GM12874 (cell line): Measurements from ENCODE around the gene CORO7.

ENCODE experiments used
- CTCF ChIP-seq: IDR thresholded peaks from 2 replicates; pipeline ENCODE4 v1.5.1; 2011; ENCODE audit warnings: low read depth, mild to moderate bottlenecking, control low read depth, low read length, moderate library complexity; ENCODE audit not compliant: insufficient read depth

The CORO7 gene

GRCh38 chr16:4373356-4373908, 43.0 kb downstream of the CORO7 start:
- TF ChIP-seq CTCF = no peak

GRCh38 chr16:4372578-4373355, 43.6 kb downstream of the CORO7 start:
- TF ChIP-seq CTCF = no peak

- TF ChIP-seq CTCF = no peak
Measured at GRCh38 chr16:4372001-4372577, 44.3 kb downstream of the CORO7 start.

- no peak for TF ChIP-seq CTCF
Measured at GRCh38 chr16:4371357-4372000, 44.9 kb downstream of the CORO7 start, which contains the start of gene VASN. Gene VASN, plus strand, starts transcription at chr16:4371848. Its CDS starts 9,030 bp downstream, at chr16:4380878.

GRCh38 chr16:4370570-4371356, 45.6 kb downstream of the CORO7 start:
- TF ChIP-seq CTCF = no peak

GRCh38 chr16:4370151-4370550, 46.2 kb downstream of the CORO7 start:
- no peak for TF ChIP-seq CTCF
